K562 (cell line): ENCODE data around the gene KRTAP1-4.

Source experiments
- CREB1 ChIP-seq, 2 experiments: sonication (generic) in 1 of 2; formaldehyde crosslinking in 1 of 2; IDR thresholded peaks; 2 replicates each; pipeline versions ENCODE4 v1.6.1 to v1.8.0; 2012 to 2022; ENCODE audit warnings: inconsistent platforms in 1 of 2, mild to moderate bottlenecking in 1 of 2, missing genetic modification reagents in 1 of 2, moderate library complexity in 1 of 2
- CREM ChIP-seq: IDR thresholded peaks from 2 replicates; pipeline ENCODE4 v1.6.1; 2014; ENCODE audit warnings: antibody characterized with exemption, low read depth
- EGR1 ChIP-seq: fragments of 450-650 bp; conservative IDR thresholded peaks from 2 replicates; pipeline ENCODE4 v1.6.1; 2017; ENCODE audit warnings: mild to moderate bottlenecking
- TF ChIP-seq, protein P1 (sequence below), 3 experiments: IDR thresholded peaks in 2 of 3; conservative IDR thresholded peaks in 1 of 3; 2 replicates each; pipeline ENCODE4 v1.5.1; 2011 to 2012; ENCODE audit warnings: low read length in 3 of 3, mild to moderate bottlenecking in 3 of 3, control low read depth in 2 of 3, improper control_type of control experiment in 1 of 3, inconsistent platforms in 1 of 3, low read depth in 1 of 3, mixed read lengths in 1 of 3, moderate library complexity in 1 of 3; ENCODE audit not compliant: insufficient read depth in 2 of 3
- TF ChIP-seq, protein P2 (sequence below): fragments of 250-450 bp; sonication (Bioruptor Pico); IDR thresholded peaks from 2 replicates; pipeline ENCODE4 v1.8.0; 2021; ENCODE audit warnings: moderate library complexity, mild to moderate bottlenecking, inconsistent platforms
- TF ChIP-seq, protein P3 (sequence below): fragments of 250-450 bp; sonication (Bioruptor Pico); IDR thresholded peaks from 2 replicates; pipeline ENCODE4 v1.5.1; 2021; ENCODE audit warnings: mild to moderate bottlenecking

DNA sequence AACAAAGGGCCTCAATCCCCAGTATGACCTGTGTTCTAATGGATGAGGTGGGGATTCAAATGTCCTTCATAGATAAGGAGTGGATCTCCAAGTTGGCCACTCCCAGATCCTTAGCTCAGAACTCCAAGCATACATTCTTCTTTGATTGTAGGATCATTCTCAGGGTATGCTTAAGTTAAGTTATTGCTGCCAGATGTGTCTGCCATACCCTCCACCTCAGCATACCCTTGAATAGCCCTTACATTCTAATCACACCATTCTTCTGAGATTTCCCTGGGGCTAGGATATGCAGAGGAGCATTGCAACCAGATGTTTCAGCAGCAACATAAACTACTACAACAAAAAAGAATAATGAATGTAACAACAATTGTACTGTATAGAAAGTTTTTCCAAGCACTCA, 37.3 kb upstream of the KRTAP1-4 start:
- TF ChIP-seq EGR1 (no peak), CREM (no peak), CREB1 (IDR thresholded peaks at IDR 0.05) (no peak), CREB1 (CRISPR knock-in tag; IDR thresholded peaks at IDR 0.05) (no peak)
- TF ChIP-seq, protein P1, sequence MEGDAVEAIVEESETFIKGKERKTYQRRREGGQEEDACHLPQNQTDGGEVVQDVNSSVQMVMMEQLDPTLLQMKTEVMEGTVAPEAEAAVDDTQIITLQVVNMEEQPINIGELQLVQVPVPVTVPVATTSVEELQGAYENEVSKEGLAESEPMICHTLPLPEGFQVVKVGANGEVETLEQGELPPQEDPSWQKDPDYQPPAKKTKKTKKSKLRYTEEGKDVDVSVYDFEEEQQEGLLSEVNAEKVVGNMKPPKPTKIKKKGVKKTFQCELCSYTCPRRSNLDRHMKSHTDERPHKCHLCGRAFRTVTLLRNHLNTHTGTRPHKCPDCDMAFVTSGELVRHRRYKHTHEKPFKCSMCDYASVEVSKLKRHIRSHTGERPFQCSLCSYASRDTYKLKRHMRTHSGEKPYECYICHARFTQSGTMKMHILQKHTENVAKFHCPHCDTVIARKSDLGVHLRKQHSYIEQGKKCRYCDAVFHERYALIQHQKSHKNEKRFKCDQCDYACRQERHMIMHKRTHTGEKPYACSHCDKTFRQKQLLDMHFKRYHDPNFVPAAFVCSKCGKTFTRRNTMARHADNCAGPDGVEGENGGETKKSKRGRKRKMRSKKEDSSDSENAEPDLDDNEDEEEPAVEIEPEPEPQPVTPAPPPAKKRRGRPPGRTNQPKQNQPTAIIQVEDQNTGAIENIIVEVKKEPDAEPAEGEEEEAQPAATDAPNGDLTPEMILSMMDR (IDR thresholded peaks at IDR 0.05 in 2 of 3, conservative IDR thresholded peaks at IDR 0.05 in 1 of 3; ENCODE audit: insufficient read depth in 2 of 3, low read depth in 1 of 3, low read length in 3 of 3): no peak
- TF ChIP-seq, protein P2, sequence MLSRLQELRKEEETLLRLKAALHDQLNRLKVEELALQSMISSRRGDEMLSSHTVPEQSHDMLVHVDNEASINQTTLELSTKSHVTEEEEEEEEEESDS (CRISPR knock-in tag): no peak
- TF ChIP-seq, protein P3, sequence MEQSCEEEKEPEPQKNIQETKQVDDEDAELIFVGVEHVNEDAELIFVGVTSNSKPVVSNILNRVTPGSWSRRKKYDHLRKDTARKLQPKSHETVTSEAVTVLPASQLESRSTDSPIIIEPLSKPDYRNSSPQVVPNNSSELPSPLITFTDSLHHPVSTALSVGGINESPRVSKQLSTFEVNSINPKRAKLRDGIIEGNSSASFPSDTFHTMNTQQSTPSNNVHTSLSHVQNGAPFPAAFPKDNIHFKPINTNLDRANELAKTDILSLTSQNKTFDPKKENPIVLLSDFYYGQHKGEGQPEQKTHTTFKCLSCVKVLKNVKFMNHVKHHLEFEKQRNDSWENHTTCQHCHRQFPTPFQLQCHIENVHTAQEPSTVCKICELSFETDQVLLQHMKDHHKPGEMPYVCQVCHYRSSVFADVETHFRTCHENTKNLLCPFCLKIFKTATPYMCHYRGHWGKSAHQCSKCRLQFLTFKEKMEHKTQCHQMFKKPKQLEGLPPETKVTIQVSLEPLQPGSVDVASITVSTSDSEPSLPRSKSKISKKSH (CRISPR knock-in tag): no peak
